Cardiac septum (tissue), 1 donor: Measurements from ENCODE around the gene GNAT2. TPM values are rescaled to one million over a fixed set of nuclear protein-coding genes. Genes with fewer than 3 reads are reported as not detected.

ENCODE experiments used
- DNase-seq: peaks from one replicate; pipeline ENCODE4 v3.0.0-alpha.2; 2020; ENCODE audit warnings: low spot score
- intact Hi-C: fragments of 100-400 bp; cut with DNase I; formaldehyde crosslinking; loops from one replicate; pipeline ENCODE4 v1.14.0; 2022
- total RNA-seq: library from RNA; stranded (reverse); fragmentation: NEBNext Ultra II Directional; extraction: Animal tissue kit (Norgen Biotek cat#: 25700); gene quantifications from one replicate; pipeline ENCODE4 v1.2.1, GENCODE V29; 2021
- donor health status: DM: no; HTN: no; CAD: no.

GNAT2 gene
- total RNA-seq, 1 donor from 2014 or later: not detected

DNA sequence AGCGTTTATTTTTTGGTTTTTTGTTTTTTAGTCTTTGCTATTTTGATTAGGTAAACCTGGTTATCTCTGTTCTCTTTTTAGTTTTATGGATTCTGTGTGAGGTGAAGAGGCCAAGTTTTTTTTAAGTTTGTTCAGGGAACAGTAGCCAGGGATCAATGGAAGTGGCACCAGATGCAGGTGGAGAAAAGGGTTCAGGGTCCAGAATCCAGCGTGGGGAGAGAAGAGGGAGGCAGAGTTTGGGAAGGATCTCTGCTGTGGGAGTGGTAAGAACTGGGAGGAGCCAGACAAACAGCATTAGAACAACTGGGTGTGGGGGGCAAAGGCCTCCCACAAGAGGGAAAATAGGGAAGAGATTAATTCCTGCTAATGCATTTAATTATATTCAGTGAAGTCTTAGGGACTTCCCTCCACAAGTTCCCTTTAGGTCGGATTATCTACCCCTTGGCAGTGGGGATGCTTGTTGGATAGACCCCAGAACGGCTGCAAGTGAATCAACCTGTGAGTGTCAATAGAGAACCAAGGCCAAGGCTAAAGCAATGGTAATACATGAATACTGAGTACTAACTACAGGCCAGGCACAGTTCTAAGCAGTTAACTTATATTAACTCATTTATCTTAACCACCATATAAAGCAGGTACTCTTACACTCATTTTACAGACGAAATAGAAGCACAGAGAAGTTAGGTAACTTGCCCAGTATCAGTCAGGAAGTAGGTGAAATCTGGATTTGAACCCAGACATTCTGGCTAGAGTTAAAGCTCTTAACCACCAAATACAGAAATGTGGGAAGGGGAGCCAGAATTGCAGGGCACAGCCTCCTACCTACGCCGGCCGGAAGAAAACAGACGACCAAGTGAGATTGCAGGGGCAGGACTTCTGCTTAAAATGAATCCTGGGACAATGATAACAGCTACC is 498 bp downstream of the GNAT2 start:
- intact Hi-C loops: no loop called here
- no peak for DNase-seq

DNA sequence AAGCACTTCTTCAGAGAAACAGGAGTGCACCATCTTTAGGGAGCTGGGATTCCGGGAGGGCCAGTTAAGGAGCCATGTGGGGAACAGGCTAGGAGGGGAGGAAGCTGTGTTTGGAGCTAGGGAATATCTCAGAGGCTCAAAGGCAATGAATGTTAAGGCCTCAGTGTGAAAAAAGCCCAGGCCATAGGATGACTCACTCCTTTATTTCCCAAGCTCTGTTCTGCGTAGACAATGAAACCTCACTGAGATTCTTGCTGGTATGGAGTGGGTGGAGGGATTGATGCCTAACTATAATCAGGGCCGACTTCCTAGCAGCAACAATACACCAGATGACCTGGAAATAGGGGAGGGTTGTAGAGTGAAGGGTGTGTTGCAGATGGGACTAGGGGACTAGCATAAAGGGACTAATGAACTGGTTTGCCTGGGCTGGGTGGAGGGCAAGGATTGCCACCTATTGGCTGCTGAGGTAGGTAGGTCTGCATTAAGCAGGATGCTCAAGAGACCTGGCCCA is 2.1 kb downstream of the GNAT2 start:
- no peak for DNase-seq
- intact Hi-C loops: no loop called here

DNA sequence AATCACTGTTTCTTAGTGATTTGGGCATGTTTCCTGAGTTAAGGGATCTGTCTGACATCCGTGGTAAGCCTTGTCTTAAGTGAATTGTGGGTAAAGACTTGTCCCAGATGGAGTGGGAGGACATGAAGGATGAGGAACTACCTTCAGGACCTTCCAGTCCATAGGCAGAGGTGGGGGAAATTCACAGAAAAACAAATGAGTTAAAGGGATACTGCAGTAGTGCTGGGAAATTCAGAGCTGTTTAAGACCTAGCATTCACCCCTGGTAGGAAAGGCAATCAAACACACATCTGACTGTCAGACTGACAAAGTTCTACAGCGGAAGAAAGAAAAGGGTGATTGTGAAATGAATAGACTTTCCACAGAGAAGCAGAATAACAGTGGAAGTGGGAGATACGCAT is 3.0 kb downstream of the GNAT2 start:
- DNase-seq: no peak
- intact Hi-C loops: no loop called here

DNA sequence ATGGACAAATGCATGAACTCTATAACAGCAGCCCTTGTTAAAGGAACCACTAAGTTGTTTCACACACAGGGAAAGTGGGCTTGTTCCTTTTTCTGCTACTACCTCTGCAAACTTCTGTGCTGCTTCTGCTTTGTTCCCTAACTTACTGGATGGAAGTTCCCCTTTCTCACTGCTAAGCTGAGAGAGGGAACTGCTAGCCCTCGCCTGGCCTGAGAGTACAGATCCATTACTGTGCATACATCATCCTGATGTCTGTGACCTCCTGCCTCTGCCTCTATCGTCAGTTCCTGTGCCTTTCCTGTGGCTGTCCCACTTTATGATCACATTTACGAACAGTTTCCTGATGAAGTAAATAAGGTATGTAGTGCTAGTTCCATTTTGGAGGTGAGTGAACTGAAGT is 3.5 kb downstream of the GNAT2 start:
- intact Hi-C loops: no loop called here
- no peak for DNase-seq

DNA sequence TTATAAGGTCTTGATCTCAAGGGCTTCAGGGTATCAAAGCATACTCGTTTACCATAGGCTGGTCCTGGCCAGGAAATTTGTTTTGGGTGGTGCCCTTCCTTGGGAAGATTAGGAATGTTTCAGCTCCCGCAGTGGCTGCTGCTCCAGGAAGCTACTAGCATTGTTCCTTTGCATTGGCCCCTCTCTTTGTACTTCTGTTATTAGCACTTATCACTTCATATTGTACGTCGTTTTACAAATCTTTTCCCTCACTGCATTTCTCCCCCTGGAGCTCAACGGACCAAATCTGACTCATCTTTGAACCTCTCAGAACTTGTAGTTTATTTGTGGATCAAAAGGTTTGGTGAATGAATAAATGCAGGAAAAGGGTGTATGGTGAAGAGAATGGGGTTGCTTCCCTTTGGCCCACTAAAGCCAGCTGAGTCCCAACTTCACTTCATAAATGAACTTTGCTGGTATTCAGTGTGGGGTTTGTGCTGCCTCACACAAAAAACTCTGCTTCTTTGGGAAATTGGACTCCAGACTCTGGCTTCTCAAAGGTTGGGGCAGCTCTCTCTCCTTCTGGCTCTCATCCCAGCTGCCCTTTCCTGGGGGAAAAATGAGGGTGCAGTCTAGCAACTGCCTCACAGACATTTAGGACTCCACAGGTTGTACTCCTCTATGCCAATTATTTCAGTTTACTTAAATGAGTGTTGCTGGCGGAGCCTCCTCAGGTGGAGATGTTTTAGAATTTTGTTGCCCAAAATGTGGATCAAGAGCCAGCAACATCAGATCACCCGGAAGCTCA is 5.9 kb downstream of the GNAT2 start:
- intact Hi-C loops: no loop called here
- DNase-seq: no peak

DNA sequence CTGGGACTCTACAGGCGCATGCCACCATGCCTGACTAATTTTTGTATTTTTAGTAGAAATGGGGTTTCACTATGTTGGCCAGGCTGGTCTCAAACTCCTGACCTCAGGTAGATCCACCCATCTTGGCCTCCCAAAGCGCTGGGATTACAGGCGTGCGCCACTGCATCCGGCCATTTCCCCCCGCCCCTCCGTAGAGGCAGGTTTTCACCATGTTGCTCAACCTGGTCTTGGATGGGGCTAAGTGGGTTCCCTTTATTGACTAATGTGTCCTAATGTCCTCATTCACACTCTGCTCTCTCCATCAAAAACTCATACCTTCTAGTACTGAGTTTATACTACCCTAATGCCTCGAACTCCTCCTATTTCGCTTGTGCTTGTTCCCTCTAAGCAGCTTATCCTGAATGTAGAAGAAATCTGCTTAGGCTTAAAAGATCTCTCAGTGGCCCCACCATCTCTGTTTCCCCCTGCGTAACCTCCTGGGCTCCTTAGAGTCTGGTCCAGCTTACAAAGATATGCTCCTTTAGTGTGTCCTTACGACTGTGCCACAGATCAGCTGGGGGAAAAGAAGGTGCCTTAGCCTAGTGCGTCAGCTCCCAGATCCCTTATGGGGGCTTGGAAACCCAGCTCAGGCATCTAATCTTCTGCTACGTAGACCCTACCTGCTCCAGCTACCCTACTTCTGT is 8.0 kb downstream of the GNAT2 start:
- intact Hi-C loops: no loop called here

DNA sequence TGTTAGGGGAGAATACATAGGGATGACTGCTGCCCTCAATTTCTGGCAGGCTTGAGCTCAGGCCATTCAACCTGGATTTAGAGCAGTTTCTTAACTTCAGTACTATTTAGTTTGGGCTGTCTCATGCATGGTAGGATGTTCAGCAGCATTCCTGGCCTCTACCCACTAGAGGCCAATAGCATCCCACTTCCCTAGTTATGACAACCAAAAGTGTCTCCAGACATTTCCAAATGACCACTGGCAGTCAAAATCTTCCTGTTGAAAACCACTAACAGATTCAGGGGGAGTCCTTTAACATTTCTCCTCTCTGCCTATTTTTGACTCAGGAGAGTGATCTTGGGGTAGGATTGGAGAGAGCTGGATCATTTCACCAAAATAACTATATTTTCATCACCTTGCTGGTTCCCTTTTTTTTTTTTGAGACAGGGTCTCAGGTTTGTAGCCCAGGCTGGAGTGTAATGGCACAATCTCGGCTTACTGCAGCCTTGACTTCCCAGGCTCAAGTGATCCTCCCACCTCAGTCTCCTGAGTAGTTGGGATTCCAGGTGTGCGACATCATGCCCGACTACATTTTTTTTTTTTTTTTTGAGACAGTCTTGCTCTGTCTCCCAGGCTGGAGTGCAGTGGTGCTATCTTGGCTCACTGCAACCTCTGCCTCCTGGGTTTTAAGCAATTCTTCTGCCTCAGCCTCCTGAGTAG is 8.7 kb downstream of the GNAT2 start:
- intact Hi-C loops: no loop called here
- DNase-seq: no peak

More for the DNA sequence above, 8.0 kb downstream of the GNAT2 start:
- DNase-seq: no peak

DNA sequence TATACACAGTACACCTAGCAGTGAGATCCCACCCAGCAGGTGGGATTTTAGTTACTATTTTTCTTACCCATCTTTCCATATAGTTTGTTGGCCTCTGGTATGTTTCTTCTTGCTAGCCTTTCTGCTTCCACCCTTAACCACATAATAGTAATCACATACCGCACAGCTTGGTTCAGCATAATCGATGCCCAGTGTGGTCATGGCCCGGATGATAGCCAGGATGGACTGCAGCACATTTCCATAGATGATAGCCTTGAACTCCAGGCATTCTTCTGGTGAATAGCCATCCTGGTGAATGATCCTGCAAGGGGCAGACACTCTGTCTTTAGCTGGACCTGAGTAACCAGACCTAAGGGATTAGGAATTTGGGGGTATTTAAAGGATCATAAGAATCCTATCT is 9.5 kb downstream of the GNAT2 start:
- intact Hi-C loops: no loop called here
- no peak for DNase-seq

DNA sequence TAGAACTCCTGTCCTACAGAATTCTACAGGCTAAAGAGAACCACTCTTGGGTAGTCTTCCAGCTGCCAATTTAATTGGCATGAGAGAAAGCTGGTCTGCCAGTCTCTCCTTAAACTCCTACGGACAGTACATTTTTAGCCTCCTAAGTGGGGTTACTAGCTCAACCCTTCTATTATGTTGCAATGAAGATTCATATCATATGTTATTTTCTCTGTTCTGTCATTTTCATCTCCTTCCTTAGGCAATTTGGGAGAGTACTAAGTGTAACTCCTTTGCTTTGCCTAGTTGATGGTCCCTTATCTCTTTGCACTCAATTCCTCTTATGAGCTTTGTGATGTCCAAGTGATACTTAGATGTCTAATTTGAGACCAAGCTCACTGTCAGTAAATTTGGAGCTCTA is 14.0 kb downstream of the GNAT2 start:
- DNase-seq: no peak
- intact Hi-C loops: no loop called here

DNA sequence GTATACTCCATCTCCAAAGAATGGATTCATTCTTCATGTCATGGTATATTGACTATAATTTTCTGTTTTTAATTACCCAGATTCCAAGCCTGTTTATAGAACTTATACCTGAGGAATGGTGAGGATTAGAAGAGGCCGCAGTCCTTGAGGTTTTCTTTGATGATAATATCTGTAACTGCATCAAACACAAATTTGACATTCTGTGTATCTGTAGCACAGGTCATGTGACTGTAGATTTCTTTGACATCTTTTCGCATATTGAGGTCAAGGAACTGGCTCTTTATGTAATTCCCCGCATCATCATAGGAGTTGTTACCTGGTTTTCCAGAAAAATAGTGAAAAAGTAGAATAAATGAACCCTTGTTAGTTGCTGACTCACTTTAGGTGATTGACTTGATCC is 16.2 kb downstream of the GNAT2 start:
- intact Hi-C loops: no loop called here
- DNase-seq: no peak

DNA sequence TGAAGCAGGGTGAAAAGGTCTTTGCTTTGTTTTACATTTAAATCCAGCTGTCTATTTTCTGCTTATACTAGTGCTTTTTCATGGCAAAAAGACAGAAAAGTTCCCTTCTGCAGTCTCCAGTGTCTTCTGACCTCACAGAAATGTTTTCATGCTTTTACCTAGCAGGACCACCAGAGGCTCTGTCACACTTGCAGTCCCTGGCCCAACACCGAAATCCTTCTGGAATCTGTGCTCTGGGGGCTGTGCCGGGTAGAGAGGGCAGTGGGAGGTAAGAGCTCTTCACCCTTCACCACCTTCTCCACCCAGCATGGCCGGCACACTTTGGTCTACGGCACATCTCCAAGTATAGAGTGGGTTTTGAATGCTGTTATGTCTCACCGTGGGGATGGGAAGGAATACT is 20.8 kb downstream of the GNAT2 start:
- intact Hi-C loops: no loop called here
- no peak for DNase-seq

DNA sequence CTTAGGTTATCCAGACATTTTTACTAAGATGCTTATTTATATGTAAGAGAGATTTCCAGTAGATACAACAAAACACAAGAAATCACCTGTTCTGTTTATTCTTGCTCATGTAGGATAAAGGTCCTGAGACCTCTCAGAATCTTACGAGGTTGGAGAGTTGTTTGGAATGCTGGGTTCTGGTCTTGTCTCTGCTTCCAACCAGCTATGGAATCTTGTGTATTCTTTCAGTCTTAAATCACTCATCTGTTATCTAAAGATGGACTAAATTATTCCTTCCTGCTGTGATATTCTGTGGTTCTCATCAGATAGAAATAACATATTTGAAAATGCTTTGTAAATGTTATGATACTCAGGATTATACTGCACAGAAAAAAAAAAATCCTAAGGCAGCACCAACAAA is 21.3 kb downstream of the GNAT2 start:
- intact Hi-C loops: no loop called here
- DNase-seq: no peak

DNA sequence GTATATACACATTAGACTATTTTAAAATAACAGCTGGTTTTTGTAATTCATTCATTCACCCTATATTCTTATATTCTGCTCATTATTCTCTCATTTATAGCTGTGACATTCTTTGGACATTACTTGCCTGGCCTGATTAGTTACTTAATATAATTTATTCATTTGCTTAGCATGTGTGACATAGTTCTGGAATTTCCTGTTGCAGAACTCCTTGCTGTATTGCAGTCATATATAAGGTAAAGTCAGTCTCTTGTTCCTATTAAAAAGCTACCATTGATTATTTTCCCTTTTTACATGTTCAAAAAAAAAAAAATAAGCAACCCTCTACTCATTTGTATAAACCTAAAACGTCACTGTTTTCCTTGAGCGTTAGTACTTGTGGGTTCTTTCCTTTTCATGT is 23.9 kb downstream of the GNAT2 start:
- intact Hi-C loops: no loop called here
- DNase-seq: no peak

DNA sequence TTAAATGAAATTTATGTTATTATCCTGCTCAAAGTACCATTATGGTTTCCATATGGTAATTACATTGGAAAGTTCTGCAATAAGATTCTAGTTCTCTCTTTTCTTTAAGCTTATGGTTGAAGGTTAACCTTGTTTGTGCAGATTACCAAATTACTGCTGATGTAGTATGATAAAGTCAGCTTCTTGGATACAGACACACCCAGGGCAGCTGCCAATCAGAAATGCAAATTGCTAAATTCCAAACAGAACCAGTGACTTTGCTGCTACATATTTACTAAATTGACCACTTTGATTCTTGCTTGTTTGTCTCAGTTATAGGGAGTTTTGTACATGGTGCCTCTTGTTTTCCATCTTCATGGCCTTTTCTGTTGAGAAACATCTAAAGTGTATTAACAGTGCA is 26.5 kb downstream of the GNAT2 start:
- no peak for DNase-seq
- intact Hi-C loops: no loop called here

DNA sequence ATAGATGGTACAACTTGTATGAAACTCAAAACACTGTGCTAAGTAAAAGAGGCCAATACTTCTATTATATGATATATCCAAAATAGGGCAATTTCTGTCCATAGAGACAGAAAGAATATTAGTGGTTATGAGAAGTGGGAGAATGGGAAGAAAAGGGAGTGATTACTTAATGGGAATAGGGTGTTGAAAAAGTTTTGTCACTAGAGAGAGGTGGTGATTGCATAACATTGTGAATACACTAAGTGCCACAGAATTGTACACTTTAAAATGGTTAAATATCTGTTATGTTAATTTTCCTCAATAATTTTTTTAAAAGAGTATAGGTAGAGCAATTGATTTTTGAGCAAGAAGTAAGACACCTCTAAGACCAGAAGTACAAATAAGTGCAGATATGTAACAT is 29.7 kb downstream of the GNAT2 start:
- intact Hi-C loops: no loop called here
- no peak for DNase-seq

DNA sequence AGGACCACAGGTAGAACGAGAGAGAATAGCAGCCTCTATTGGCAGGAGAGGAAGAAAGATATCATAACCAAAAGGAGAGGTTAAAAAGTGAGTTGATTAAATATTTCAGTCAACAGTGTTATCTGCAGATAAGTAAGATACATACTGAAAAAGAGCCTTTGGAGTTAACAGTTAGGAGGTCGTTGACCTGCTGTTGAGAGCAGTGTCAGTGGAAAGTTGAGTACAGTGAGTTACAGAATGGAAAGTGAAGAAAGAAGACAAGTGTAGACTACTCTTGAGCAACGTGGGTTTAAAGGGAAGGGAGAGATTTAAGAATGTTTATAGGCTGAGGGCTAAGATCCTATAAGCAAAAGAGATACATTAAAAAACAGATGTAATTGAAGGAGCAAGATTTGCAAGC is 30.2 kb downstream of the GNAT2 start:
- intact Hi-C loops: no loop called here
- no peak for DNase-seq

DNA sequence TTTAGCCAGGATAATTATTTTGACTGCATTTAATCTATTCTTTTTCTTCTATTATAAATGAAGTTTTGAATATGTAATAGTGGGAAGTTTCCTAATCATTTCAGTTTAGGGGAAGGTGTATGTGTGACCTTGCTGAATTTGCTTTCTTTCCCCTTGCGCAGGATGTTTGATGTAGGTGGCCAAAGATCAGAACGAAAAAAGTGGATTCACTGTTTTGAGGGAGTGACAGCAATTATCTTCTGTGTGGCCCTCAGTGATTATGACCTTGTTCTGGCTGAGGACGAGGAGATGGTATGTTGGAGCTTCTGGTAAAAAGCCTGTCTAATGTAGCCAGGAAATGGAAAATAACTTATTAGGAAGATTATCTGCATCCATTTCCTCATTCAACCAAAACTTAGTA is 33.4 kb downstream of the GNAT2 start:
- DNase-seq: no peak
- intact Hi-C loops: no loop called here

DNA sequence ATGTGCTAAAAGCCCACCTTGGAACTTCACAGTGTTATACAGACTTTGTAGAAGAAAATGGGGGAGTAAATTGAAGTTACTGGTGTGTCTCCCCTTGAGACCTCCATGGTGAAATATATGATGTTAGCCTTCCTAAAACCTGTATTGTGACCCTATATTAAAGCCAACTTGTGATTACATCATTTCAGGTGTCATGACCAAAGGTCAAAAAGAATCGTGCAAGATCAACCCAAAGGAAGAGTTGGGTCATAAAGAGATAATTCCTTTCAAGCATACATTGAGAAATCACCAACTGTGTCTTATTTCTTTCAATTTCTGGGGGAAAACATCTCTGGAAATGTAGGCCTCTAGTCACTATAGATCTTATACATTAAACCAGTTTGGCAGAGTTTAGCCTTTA is 34.6 kb downstream of the GNAT2 start:
- intact Hi-C loops: no loop called here
- DNase-seq: no peak

DNA sequence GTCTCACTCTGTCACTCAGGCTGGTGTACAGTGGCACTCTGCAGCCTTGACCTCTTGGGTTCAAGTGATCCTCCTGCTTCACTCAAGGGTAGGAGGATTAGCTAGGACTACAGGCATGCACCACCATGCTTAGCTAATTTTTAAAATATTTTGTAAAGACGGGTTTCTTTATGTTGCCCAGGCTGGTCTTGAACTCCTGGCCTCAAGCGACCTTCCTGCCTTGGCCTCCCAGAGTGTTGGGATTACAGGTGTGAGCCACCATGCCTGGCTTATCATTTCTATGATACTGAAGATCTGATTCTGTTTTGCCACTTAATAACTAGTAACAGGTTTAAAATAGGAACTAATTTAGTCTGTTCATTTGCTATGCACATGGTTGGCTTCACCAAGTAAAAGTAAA is 37.4 kb downstream of the GNAT2 start:
- DNase-seq: no peak
- intact Hi-C loops: no loop called here

DNA sequence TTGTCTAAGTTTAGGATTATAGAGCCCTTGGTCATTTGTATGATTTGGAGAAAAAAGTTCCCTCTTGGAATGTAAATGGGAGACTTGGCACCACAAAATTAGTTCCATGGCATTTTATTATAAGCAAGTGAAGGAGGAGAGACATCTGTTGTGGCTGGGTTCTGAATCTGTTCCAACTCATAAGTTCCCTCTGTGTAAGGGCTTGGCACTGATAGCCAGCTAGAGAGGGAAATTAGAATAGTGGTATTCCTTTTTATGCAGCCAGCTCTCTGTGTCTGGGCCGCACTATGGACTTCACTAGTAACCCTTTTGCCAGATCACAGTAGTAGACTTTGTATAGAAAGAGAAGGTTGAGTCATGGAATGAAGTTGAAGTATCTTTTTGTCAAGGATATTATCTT is 39.9 kb downstream of the GNAT2 start:
- intact Hi-C loops: no loop called here
- DNase-seq: no peak
